ENCODE measurements around the gene GJC2. TPM values are rescaled to one million over a fixed set of nuclear protein-coding genes. Genes with fewer than 3 reads are reported as not detected.

Gene GJC2
- total RNA-seq, 1 experiment from 2014 or later, result 1.6 TPM

GRCh38 chr1:228112617-228113016 lies 37.1 kb upstream of the GJC2 start:
- H3K18ac ChIP-seq (ENCODE audit: insufficient read length, low read depth, low read length), result no peak overlapping the region
- DNase-seq, result no peak
- no peak overlapping the region for H3T11ph ChIP-seq (ENCODE audit: low read length)
- no peak overlapping the region for H3K9ac ChIP-seq (ENCODE audit: extremely low read depth, insufficient read length, low read length)
- no peak overlapping the region for H4K91ac ChIP-seq (ENCODE audit: insufficient read length, low read depth, low read length)
- no peak overlapping the region for H3K4ac ChIP-seq (ENCODE audit: low read depth, low read length)
- H4K5ac ChIP-seq (ENCODE audit: insufficient read length, low read depth, low read length), result no peak overlapping the region
- H3K4me2 ChIP-seq (ENCODE audit: insufficient read depth, insufficient read length, low read length), result no peak overlapping the region
- no peak overlapping the region for H2BK120ac ChIP-seq (ENCODE audit: low read depth, low read length, poor library complexity, severe bottlenecking)
- Mint-ChIP-seq H3K36me3 (ENCODE audit: insufficient read depth in 1 of 3, low read depth in 3 of 3) (peaks cover 5 to 8% (median 6%) of the 10 kb centered on the region in 3 experiments; a peak in 6 of 7 replicates), H3K4me1 (peaks cover 12 to 15% of the 10 kb centered on the region in 2 experiments), H3K4me3 (no peak overlapping the region), H3K27ac (no peak overlapping the region), H3K9me3 (peaks cover 10 to 17% of the 10 kb centered on the region in 2 experiments), H3K27me3 (ENCODE audit: low read depth) (peaks cover 16% of the 10 kb centered on the region)
- H2BK5ac ChIP-seq (ENCODE audit: insufficient read length, low read length), result no peak overlapping the region
- H2AFZ ChIP-seq (ENCODE audit: low read length), result no peak overlapping the region
- no peaks in the 10 kb centered on the region for H3K79me2 ChIP-seq (ENCODE audit: insufficient read depth, low read length)
- H3K27ac ChIP-seq (ENCODE audit: insufficient read length, low read depth, low read length), result no peak overlapping the region
- H2AK5ac ChIP-seq (ENCODE audit: insufficient read length, low read length), result no peak overlapping the region
- H4K8ac ChIP-seq (replicated peaks; ENCODE audit: insufficient read length, low read depth, low read length), result no peak overlapping the region
- H2BK20ac ChIP-seq (ENCODE audit: low read depth, low read length, poor library complexity, severe bottlenecking), result no peak overlapping the region
- no peak overlapping the region for H3K56ac ChIP-seq (ENCODE audit: insufficient read length, low read depth, low read length)
- no peak overlapping the region for H2BK12ac ChIP-seq (ENCODE audit: insufficient read length, low read depth, low read length)
- peaks cover 10% of the 10 kb centered on the region for H3K23me2 ChIP-seq (ENCODE audit: insufficient read length, low read depth, low read length, poor library complexity, severe bottlenecking)
- peaks cover 3% of the 10 kb centered on the region for H3K79me1 ChIP-seq (ENCODE audit: insufficient read depth, low read depth, low read length, poor library complexity, severe bottlenecking)
- WGBS (ENCODE audit: extremely low coverage, insufficient read length, low lambda C conversion rate), result no CpG with 5 or more reads among the region's 1 CpG
- no peak overlapping the region for H2BK15ac ChIP-seq (ENCODE audit: low read depth, low read length)
- H3K4me1 ChIP-seq (ENCODE audit: insufficient read depth, low read length), result no peaks in the 10 kb centered on the region
- no peak overlapping the region for H3K23ac ChIP-seq (ENCODE audit: insufficient read length, low read depth, low read length)
- H3K9me3 ChIP-seq (ENCODE audit: control insufficient read depth, low read depth, low read length), result no peaks in the 10 kb centered on the region
- H3K27me3 ChIP-seq (ENCODE audit: insufficient read depth, low read length), result no peaks in the 10 kb centered on the region
- no peak overlapping the region for H3K14ac ChIP-seq (ENCODE audit: insufficient read depth, low read length)
- no peak for TF ChIP-seq CTCF (conservative IDR thresholded peaks at IDR 0.05)
- no peaks in the 10 kb centered on the region for H4K20me1 ChIP-seq (ENCODE audit: control insufficient read depth, insufficient read depth, insufficient read length)

Measured in H9 (cell line).